ENCODE results near the gene PDSS2. TPM values are rescaled to one million over a fixed set of nuclear protein-coding genes. Genes with fewer than 3 reads are reported as not detected.

PDSS2 gene
- total and polyA plus RNA-seq, 2 of the 8 experiments (the other 6 are each of a cell fraction or from before 2014, with no cell fraction given) = 10.7 to 16.1 TPM

GRCh38 chr6:107121266-107121665, 338.1 kb downstream of the PDSS2 start (continued):
- no peak for TF ChIP-seq POLR2AphosphoS5 (IDR thresholded peaks at IDR 0.05; ENCODE audit: low read depth, low read length)
- no peak for TF ChIP-seq RNF2 (IDR thresholded peaks at IDR 0.05; ENCODE audit: borderline replicate concordance, low read depth, low read length, missing control alignments, poor library complexity, severe bottlenecking)
- no peak for TF ChIP-seq SRF (IDR thresholded peaks at IDR 0.05; ENCODE audit: low read depth, low read length)
- TF ChIP-seq SAP30 (IDR thresholded peaks at IDR 0.05; ENCODE audit: insufficient read depth, insufficient replicate concordance, low read length) = no peak
- TF ChIP-seq CBX8 (IDR thresholded peaks at IDR 0.05; ENCODE audit: borderline replicate concordance, low read depth, low read length) = no peak
- TF ChIP-seq POLR2A (IDR thresholded peaks at IDR 0.05; ENCODE audit: control extremely low read depth in 1 of 2, low read depth in 2 of 2, low read length in 2 of 2) = no peak
- TF ChIP-seq CEBPB (IDR thresholded peaks at IDR 0.05; ENCODE audit: low read depth, low read length) = no peak
